22Rv1 (cell line): ENCODE measurements around the gene XDH.

Experiments used
- H3K27ac ChIP-seq: fragments of 450-650 bp; 2 replicates; pipeline ENCODE4 v1.5.1; 2017
- ZFX ChIP-seq: fragments of 450-650 bp; IDR thresholded peaks from 2 replicates; pipeline ENCODE4 v1.6.1; 2017; ENCODE audit warnings: antibody characterized with exemption, borderline replicate concordance
- TF ChIP-seq, protein P1 (sequence below): fragments of 450-650 bp; IDR thresholded peaks from 2 replicates; pipeline ENCODE4 v1.5.1; 2017; ENCODE audit warnings: mild to moderate bottlenecking

The XDH gene

DNA sequence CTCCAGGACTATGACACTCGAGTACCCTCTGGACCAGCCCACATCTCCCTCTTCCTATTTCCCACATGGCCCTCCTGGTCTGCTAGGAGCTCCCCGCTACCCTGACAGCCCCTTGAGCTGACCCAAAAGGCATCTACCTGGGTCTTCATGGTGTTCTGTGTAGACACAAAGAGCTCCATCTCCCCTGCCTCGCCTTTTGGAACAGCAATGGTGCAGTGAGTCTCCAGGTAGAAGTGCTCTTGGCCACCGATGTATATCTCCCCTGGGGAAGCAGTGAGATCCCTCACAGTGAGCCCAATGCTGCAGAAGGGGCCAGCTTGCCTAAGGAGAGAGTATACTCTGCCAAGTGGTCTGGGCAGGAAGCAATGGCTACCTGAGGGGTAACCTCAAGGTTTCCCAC lies 47.8 kb downstream of the XDH start:
- no peak overlapping the region for H3K27ac ChIP-seq
- TF ChIP-seq ZFX = no peak
- TF ChIP-seq, protein P1, sequence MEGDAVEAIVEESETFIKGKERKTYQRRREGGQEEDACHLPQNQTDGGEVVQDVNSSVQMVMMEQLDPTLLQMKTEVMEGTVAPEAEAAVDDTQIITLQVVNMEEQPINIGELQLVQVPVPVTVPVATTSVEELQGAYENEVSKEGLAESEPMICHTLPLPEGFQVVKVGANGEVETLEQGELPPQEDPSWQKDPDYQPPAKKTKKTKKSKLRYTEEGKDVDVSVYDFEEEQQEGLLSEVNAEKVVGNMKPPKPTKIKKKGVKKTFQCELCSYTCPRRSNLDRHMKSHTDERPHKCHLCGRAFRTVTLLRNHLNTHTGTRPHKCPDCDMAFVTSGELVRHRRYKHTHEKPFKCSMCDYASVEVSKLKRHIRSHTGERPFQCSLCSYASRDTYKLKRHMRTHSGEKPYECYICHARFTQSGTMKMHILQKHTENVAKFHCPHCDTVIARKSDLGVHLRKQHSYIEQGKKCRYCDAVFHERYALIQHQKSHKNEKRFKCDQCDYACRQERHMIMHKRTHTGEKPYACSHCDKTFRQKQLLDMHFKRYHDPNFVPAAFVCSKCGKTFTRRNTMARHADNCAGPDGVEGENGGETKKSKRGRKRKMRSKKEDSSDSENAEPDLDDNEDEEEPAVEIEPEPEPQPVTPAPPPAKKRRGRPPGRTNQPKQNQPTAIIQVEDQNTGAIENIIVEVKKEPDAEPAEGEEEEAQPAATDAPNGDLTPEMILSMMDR = no peak

DNA sequence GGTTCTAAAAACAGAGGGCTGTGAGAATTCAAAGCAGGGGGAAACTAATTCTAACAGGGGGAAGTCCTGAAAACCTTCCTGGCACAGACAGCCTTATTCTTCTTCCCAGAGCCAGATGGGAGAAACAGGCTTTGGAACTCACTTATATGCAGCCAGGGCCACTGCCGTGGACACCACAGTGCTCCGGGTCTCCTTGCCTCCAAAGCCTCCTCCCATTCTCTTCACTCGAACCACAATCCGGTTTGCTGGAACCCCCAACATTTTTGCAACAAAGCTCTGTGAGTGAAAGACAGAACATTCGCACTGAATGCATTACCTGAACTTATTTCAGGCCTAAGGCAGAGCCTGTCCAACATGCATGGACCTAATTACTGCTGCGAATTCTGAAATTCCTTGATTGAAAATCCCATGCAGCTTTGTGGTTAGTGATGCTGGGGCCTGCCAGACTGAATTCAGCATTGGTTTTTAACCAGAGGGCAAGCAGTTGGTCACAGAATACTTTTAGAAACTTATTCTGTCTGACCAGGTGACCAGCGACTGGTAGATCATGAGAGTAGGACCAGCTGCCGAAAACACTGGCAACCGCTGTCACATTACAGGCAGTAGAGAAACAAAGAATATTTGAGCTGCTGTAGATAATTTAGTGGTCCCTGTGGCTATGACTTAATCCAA lies 48.6 kb downstream of the XDH start:
- no peak overlapping the region for H3K27ac ChIP-seq
- no peak for TF ChIP-seq ZFX
- TF ChIP-seq, protein P1 = no peak

DNA sequence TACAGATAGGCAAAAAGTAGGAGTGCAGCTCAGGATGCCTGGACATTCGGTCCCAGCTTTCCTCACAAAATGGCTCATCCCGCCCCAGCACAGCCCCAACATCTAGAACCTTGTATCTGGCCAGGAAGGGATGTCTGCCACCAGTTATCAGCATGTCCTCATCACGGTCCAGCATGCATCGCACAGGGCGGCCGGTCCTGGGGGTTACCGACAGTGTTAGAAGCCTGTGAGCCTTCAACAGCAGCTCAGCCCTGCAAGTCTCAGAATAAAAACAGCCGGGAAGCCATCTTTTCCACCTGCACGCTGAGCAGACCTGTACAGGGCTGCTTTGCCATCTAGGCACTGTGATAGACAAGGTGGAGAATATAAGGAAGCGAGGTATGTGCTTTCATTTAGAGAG lies 49.2 kb downstream of the XDH start:
- no peak for TF ChIP-seq ZFX

DNA sequence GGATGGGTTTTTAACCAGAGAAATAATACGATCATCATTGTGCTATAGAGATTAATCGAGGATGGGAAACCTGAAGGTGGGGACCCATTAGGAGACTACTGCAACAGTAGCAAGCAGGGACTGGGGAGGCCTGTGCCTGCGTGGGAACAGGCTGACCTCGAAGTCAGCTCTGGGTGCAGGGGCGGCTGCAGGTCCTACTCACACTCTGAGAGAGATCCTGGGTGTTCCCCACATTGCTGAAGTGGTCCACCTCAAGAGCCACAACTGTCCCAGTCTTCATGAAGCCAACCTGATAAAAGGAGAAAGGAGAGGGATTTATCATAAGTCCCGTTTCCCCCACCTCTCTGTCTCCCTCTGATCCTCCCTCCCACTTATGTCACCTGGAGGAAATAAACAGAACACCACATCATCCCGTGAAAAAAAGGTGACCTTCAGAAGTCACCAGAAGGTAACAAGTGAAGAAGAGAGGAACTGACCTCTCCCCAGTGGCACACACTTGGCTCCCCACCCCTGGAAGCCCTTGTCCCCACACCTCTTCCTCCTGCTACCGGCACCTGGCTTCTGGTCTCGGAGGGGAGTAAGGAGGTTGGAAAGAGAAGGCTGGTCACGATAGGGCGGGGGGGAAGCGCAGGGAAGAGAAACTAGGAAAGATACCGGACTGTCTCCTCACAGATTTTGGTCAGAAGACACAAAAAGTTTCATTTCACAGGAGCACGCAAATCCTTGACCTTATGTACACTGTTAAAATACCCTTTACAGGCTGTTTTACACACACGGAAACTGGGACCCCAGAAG lies 50.4 kb downstream of the XDH start:
- no peak for TF ChIP-seq ZFX
- TF ChIP-seq, protein P1 = no peak
- no peak overlapping the region for H3K27ac ChIP-seq

More for the DNA sequence above, 49.2 kb downstream of the XDH start:
- H3K27ac ChIP-seq = no peak overlapping the region

DNA sequence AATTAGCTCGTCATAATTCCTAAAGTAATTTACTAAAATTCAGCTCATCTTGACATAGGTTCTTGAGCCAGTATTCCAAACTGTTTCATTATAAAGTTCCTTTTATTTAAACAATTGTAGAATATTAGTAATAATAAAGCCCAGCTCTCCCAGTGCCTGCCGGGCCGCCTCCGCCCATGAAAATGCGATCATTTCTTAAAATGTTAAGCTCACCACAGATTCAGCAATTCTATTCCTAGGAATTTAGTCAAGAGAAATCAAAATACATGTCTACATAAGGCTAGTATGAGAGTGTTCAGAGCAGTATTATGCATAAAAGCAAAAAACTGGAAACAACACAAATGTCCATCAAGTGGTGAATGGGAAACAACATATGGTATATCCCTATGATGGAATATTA lies 52.0 kb downstream of the XDH start:
- no peak for TF ChIP-seq ZFX
- TF ChIP-seq, protein P1 = no peak
- H3K27ac ChIP-seq = no peak overlapping the region

DNA sequence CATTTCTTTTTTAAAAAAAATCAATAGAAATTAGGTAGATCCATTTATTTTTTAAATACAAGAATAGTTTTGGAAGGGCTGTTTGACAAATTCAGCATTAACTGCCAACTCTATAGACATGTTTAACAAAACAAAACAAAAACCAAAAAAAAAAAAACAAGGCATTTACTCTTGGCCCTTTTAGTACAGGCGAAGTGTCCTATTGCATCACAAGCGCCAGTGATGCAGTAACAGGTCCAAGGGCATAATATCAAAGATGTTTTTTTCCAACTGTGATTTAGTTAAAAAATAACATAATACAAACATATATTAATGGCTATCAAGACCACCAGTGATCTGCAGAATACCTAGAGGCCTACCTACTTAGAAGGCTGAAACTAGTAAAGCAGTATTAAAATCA lies 55.3 kb downstream of the XDH start:
- TF ChIP-seq ZFX = no peak

DNA sequence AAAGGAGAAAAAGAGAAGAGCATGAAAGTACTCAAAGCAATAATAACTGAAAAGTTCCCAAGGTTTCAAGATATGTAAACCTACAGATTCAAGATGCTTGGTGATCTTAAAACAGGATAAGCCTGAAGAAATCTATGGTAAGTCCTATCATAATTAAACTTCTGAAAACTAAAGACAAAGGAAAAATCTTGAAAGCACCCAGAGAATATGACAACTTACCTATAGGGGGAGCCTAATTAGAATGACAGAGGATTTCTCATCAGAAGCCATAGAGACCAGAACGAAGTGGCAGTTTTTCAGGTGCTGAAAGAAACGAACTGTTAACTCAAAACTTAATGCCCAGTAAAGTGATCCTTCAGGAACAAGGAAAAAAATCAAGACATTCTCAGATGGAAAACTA lies 59.7 kb downstream of the XDH start:
- TF ChIP-seq, protein P1 = peak; percentile 39; the same call in 1 of the 2 replicates
- no peak for TF ChIP-seq ZFX
- H3K27ac ChIP-seq = no peak overlapping the region

More for the DNA sequence above, 55.3 kb downstream of the XDH start:
- no peak overlapping the region for H3K27ac ChIP-seq

DNA sequence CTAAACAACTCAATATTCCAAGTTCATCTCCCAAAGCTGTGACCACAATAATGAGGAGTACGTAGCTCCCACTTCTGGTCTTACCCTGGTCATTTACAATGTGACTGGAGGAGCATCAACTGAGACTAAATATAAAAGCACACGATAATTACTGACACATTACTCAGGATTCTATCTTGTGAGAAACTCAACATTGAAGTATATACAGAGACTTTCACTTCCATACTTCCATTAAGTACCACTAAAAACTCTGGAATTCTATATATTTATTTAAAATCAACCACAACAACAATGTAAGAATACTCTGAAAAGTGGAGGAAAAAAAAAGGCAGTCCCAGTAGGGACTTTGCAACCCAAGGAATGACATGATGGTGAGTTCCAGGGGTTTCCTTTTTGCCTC lies 61.4 kb downstream of the XDH start:
- TF ChIP-seq ZFX = no peak
- TF ChIP-seq, protein P1 = no peak
- no peak overlapping the region for H3K27ac ChIP-seq
